ENCODE data around the gene CDYL2. TPM values are rescaled to one million over a fixed set of nuclear protein-coding genes. Genes with fewer than 3 reads are reported as not detected.
A peak's percentile ranks its signal among the peaks of the same experiment; 100 is the strongest.
"Not testable (repeated sequence)": the region's sequence is repeated elsewhere in the genome, so short reads cannot be mapped to it uniquely, and the experiment has no call there.

Gene CDYL2
- polyA plus RNA-seq, 4 donors: 1.9 to 3.0 (median 2.8) TPM

- Histone ChIP-seq H3K36me3 (ENCODE audit: control insufficient read depth in 3 of 3, insufficient read depth in 2 of 3, low read depth in 1 of 3, low read length in 3 of 3) (no peaks in the 10 kb centered on the region), H3K27me3 (ENCODE audit: control insufficient read depth in 3 of 3, insufficient read depth in 3 of 3, low read length in 3 of 3) (peaks cover 0 to 4% (median 0%) of the 10 kb centered on the region in 3 donors), H3K9me3 (ENCODE audit: control insufficient read depth in 2 of 2, insufficient read depth in 1 of 2, low read depth in 1 of 2, low read length in 1 of 2) (no peaks in the 10 kb centered on the region), H3K4me3 (ENCODE audit: low read depth in 1 of 3, low read length in 3 of 3) (no peak overlapping the region), H3K4me1 (ENCODE audit: control insufficient read depth in 3 of 3, insufficient read depth in 2 of 3, low read depth in 1 of 3, low read length in 2 of 3) (no peaks in the 10 kb centered on the region), H3K27ac (ENCODE audit: low read depth in 1 of 3, low read length in 2 of 3) (no peak overlapping the region)
- 23 to 24% (median 24%) methylated on average over 5 of the region's 5 CpGs for WGBS, 3 donors
- DNase-seq (peak; percentile 62 to 72), FAIRE-seq (peak; percentile 65)
Measured at GRCh38 chr16:80824623-80825364, 20.4 kb upstream of the CDYL2 start.

GRCh38 chr16:80819988-80820387 is 15.6 kb upstream of the CDYL2 start:
- no peaks in the 10 kb centered on the region for H3K4me1 ChIP-seq (ENCODE audit: control insufficient read depth in 3 of 3, insufficient read depth in 2 of 3, low read depth in 1 of 3, low read length in 2 of 3)
- peaks cover 0 to 2% (median 2%) of the 10 kb centered on the region in 3 donors for H3K27me3 ChIP-seq (ENCODE audit: control insufficient read depth in 3 of 3, insufficient read depth in 3 of 3, low read length in 3 of 3)
- no peak for FAIRE-seq
- H3K9me3 ChIP-seq (ENCODE audit: control insufficient read depth in 2 of 2, insufficient read depth in 1 of 2, low read depth in 1 of 2, low read length in 1 of 2): peaks cover 0 to 4% of the 10 kb centered on the region in 2 donors
- no peak overlapping the region for H3K27ac ChIP-seq (ENCODE audit: low read depth in 1 of 3, low read length in 2 of 3)
- no peaks in the 10 kb centered on the region for H3K36me3 ChIP-seq (ENCODE audit: control insufficient read depth in 3 of 3, insufficient read depth in 2 of 3, low read depth in 1 of 3, low read length in 3 of 3)
- WGBS, 3 donors: 91 to 97% (median 97%) methylated on average over 2 of the region's 2 CpGs
- no peak for DNase-seq
- H3K4me3 ChIP-seq (ENCODE audit: low read depth in 1 of 3, low read length in 3 of 3): no peak overlapping the region

GRCh38 chr16:80816356-80816755 is 12.0 kb upstream of the CDYL2 start:
- Histone ChIP-seq H3K36me3 (ENCODE audit: control insufficient read depth in 3 of 3, insufficient read depth in 2 of 3, low read depth in 1 of 3, low read length in 3 of 3) (no peaks in the 10 kb centered on the region), H3K4me3 (ENCODE audit: low read depth in 1 of 3, low read length in 3 of 3) (no peak overlapping the region), H3K9me3 (ENCODE audit: control insufficient read depth in 2 of 2, insufficient read depth in 1 of 2, low read depth in 1 of 2, low read length in 1 of 2) (peaks cover 0 to 4% of the 10 kb centered on the region in 2 donors), H3K27me3 (ENCODE audit: control insufficient read depth in 3 of 3, insufficient read depth in 3 of 3, low read length in 3 of 3) (peaks cover 0 to 2% (median 2%) of the 10 kb centered on the region in 3 donors), H3K4me1 (ENCODE audit: control insufficient read depth in 3 of 3, insufficient read depth in 2 of 3, low read depth in 1 of 3, low read length in 2 of 3) (no peaks in the 10 kb centered on the region), H3K27ac (ENCODE audit: low read depth in 1 of 3, low read length in 2 of 3) (no peak overlapping the region)
- DNase-seq (no peak), FAIRE-seq (no peak)
- WGBS, 3 donors: 85 to 89% (median 89%) methylated on average over 7 of the region's 7 CpGs

- H3K4me1 ChIP-seq (ENCODE audit: control insufficient read depth in 3 of 3, insufficient read depth in 2 of 3, low read depth in 1 of 3, low read length in 2 of 3); H3K4me3 ChIP-seq (ENCODE audit: low read depth in 1 of 3, low read length in 3 of 3); H3K36me3 ChIP-seq (ENCODE audit: control insufficient read depth in 3 of 3, insufficient read depth in 2 of 3, low read depth in 1 of 3, low read length in 3 of 3); FAIRE-seq; H3K27ac ChIP-seq (ENCODE audit: low read depth in 1 of 3, low read length in 2 of 3); H3K27me3 ChIP-seq (ENCODE audit: control insufficient read depth in 3 of 3, insufficient read depth in 3 of 3, low read length in 3 of 3); H3K9me3 ChIP-seq (ENCODE audit: control insufficient read depth in 2 of 2, insufficient read depth in 1 of 2, low read depth in 1 of 2, low read length in 1 of 2); DNase-seq: not testable (repeated sequence)
- WGBS, 3 donors: 92 to 98% (median 97%) methylated on average over 2 of the region's 2 CpGs
Measured at GRCh38 chr16:80815278-80815677, 10.9 kb upstream of the CDYL2 start.

- FAIRE-seq: no peak
- H3K9me3 ChIP-seq (ENCODE audit: control insufficient read depth in 2 of 2, insufficient read depth in 1 of 2, low read depth in 1 of 2, low read length in 1 of 2): peaks cover 0 to 3% of the 10 kb centered on the region in 2 donors
- no peaks in the 10 kb centered on the region for H3K36me3 ChIP-seq (ENCODE audit: control insufficient read depth in 3 of 3, insufficient read depth in 2 of 3, low read depth in 1 of 3, low read length in 3 of 3)
- no peak for DNase-seq
- no peak overlapping the region for H3K27ac ChIP-seq (ENCODE audit: low read depth in 1 of 3, low read length in 2 of 3)
- no peaks in the 10 kb centered on the region for H3K4me1 ChIP-seq (ENCODE audit: control insufficient read depth in 3 of 3, insufficient read depth in 2 of 3, low read depth in 1 of 3, low read length in 2 of 3)
- H3K27me3 ChIP-seq (ENCODE audit: control insufficient read depth in 3 of 3, insufficient read depth in 3 of 3, low read length in 3 of 3): peaks cover 0 to 2% (median 2%) of the 10 kb centered on the region in 3 donors
- no peak overlapping the region for H3K4me3 ChIP-seq (ENCODE audit: low read depth in 1 of 3, low read length in 3 of 3)
Measured at GRCh38 chr16:80812593-80812992, 8.2 kb upstream of the CDYL2 start.

GRCh38 chr16:80809366-80809765 is 5.0 kb upstream of the CDYL2 start:
- DNase-seq (no peak), FAIRE-seq (no peak)
- H3K4me3 ChIP-seq (ENCODE audit: low read depth in 1 of 3, low read length in 3 of 3): no peak overlapping the region
- H3K9me3 ChIP-seq (ENCODE audit: control insufficient read depth in 2 of 2, insufficient read depth in 1 of 2, low read depth in 1 of 2, low read length in 1 of 2): no peaks in the 10 kb centered on the region
- no peak overlapping the region for H3K27ac ChIP-seq (ENCODE audit: low read depth in 1 of 3, low read length in 2 of 3)
- no peaks in the 10 kb centered on the region for H3K36me3 ChIP-seq (ENCODE audit: control insufficient read depth in 3 of 3, insufficient read depth in 2 of 3, low read depth in 1 of 3, low read length in 3 of 3)
- 76 to 95% (median 94%) methylated on average over 2 of the region's 2 CpGs for WGBS, 3 donors
- H3K4me1 ChIP-seq (ENCODE audit: control insufficient read depth in 3 of 3, insufficient read depth in 2 of 3, low read depth in 1 of 3, low read length in 2 of 3): no peaks in the 10 kb centered on the region
- H3K27me3 ChIP-seq (ENCODE audit: control insufficient read depth in 3 of 3, insufficient read depth in 3 of 3, low read length in 3 of 3): no peaks in the 10 kb centered on the region

- FAIRE-seq (no peak), DNase-seq (no peak)
- no peaks in the 10 kb centered on the region for H3K27me3 ChIP-seq (ENCODE audit: control insufficient read depth in 3 of 3, insufficient read depth in 3 of 3, low read length in 3 of 3)
- WGBS, 3 donors: 92 to 95% (median 92%) methylated on average over 3 of the region's 3 CpGs
- no peaks in the 10 kb centered on the region for H3K36me3 ChIP-seq (ENCODE audit: control insufficient read depth in 3 of 3, insufficient read depth in 2 of 3, low read depth in 1 of 3, low read length in 3 of 3)
- no peak overlapping the region for H3K4me3 ChIP-seq (ENCODE audit: low read depth in 1 of 3, low read length in 3 of 3)
- no peaks in the 10 kb centered on the region for H3K9me3 ChIP-seq (ENCODE audit: control insufficient read depth in 2 of 2, insufficient read depth in 1 of 2, low read depth in 1 of 2, low read length in 1 of 2)
- no peaks in the 10 kb centered on the region for H3K4me1 ChIP-seq (ENCODE audit: control insufficient read depth in 3 of 3, insufficient read depth in 2 of 3, low read depth in 1 of 3, low read length in 2 of 3)
- H3K27ac ChIP-seq (ENCODE audit: low read depth in 1 of 3, low read length in 2 of 3): no peak overlapping the region
Measured at GRCh38 chr16:80807906-80808305, 3.5 kb upstream of the CDYL2 start.

- H3K9me3 ChIP-seq (ENCODE audit: control insufficient read depth in 2 of 2, insufficient read depth in 1 of 2, low read depth in 1 of 2, low read length in 1 of 2): peaks cover 0 to 6% of the 10 kb centered on the region in 2 donors
- 49 to 73% (median 68%) methylated on average over 5 of the region's 5 CpGs for WGBS, 3 donors
- H3K36me3 ChIP-seq (ENCODE audit: control insufficient read depth in 3 of 3, insufficient read depth in 2 of 3, low read depth in 1 of 3, low read length in 3 of 3): peaks cover 0 to 3% (median 0%) of the 10 kb centered on the region in 3 donors
- no peaks in the 10 kb centered on the region for H3K4me1 ChIP-seq (ENCODE audit: control insufficient read depth in 3 of 3, insufficient read depth in 2 of 3, low read depth in 1 of 3, low read length in 2 of 3)
- FAIRE-seq (no peak), DNase-seq (no peak)
- H3K27me3 ChIP-seq (ENCODE audit: control insufficient read depth in 3 of 3, insufficient read depth in 3 of 3, low read length in 3 of 3): no peaks in the 10 kb centered on the region
- no peak overlapping the region for H3K4me3 ChIP-seq (ENCODE audit: low read depth in 1 of 3, low read length in 3 of 3)
- no peak overlapping the region for H3K27ac ChIP-seq (ENCODE audit: low read depth in 1 of 3, low read length in 2 of 3)
Measured at GRCh38 chr16:80806927-80807340, 2.5 kb upstream of the CDYL2 start.

- no peak overlapping the region for H3K27ac ChIP-seq (ENCODE audit: low read depth in 1 of 3, low read length in 2 of 3)
- H3K4me1 ChIP-seq (ENCODE audit: control insufficient read depth in 3 of 3, insufficient read depth in 2 of 3, low read depth in 1 of 3, low read length in 2 of 3): no peaks in the 10 kb centered on the region
- no peaks in the 10 kb centered on the region for H3K27me3 ChIP-seq (ENCODE audit: control insufficient read depth in 3 of 3, insufficient read depth in 3 of 3, low read length in 3 of 3)
- H3K9me3 ChIP-seq (ENCODE audit: control insufficient read depth in 2 of 2, insufficient read depth in 1 of 2, low read depth in 1 of 2, low read length in 1 of 2): peaks cover 0 to 6% of the 10 kb centered on the region in 2 donors
- FAIRE-seq (no peak), DNase-seq (no peak)
- peaks cover 0 to 3% (median 0%) of the 10 kb centered on the region in 3 donors for H3K36me3 ChIP-seq (ENCODE audit: control insufficient read depth in 3 of 3, insufficient read depth in 2 of 3, low read depth in 1 of 3, low read length in 3 of 3)
- H3K4me3 ChIP-seq (ENCODE audit: low read depth in 1 of 3, low read length in 3 of 3): no peak overlapping the region
- WGBS, 3 donors: 79 to 95% (median 91%) methylated on average over 1 of the region's 1 CpG
Measured at GRCh38 chr16:80806289-80806688, 1.9 kb upstream of the CDYL2 start.
